ENCODE measurements around the gene NAALADL2. TPM values are rescaled to one million over a fixed set of nuclear protein-coding genes. Genes with fewer than 3 reads are reported as not detected.

NAALADL2 gene
- total and polyA plus RNA-seq, 9 of the 15 experiments (the other 6 are each of a cell fraction or from before 2014, with no cell fraction given), result 0.29 to 1.1 (median 0.79) TPM; not detected in 1

- no peak for TF ChIP-seq FOXP1 (CRISPR knock-in tag; IDR thresholded peaks at IDR 0.05)
- no peak for TF ChIP-seq PBX2 (CRISPR knock-in tag; IDR thresholded peaks at IDR 0.05; ENCODE audit: low read depth)
- no peak for TF ChIP-seq PBX2 (tag; conservative IDR thresholded peaks at IDR 0.05; ENCODE audit: low read depth)
- TF ChIP-seq ZNF282 (CRISPR knock-in tag; IDR thresholded peaks at IDR 0.05), result no peak
- no peak for TF ChIP-seq C11orf30 (IDR thresholded peaks at IDR 0.05; ENCODE audit: low read depth)
- TF ChIP-seq ZMIZ1 (IDR thresholded peaks at IDR 0.05; ENCODE audit: low read depth in 2 of 2, low read length in 2 of 2), result no peak
- TF ChIP-seq ZBTB8A (IDR thresholded peaks at IDR 0.05; ENCODE audit: partially characterized antibody), result no peak
- TF ChIP-seq NCOA6 (IDR thresholded peaks at IDR 0.05), result no peak
- no peak for TF ChIP-seq SETDB1 (IDR thresholded peaks at IDR 0.05; ENCODE audit: low read length)
- no peak for TF ChIP-seq ZNF3 (CRISPR knock-in tag; IDR thresholded peaks at IDR 0.05)
- no peak for TF ChIP-seq TAF15 (IDR thresholded peaks at IDR 0.05; ENCODE audit: low read depth, low read length)
- no peak for TF ChIP-seq POLR2A (conservative IDR thresholded peaks at IDR 0.05)
- TF ChIP-seq KLF6 (CRISPR knock-in tag; IDR thresholded peaks at IDR 0.05; ENCODE audit: borderline replicate concordance), result no peak
- 0% methylated on average over 3 of the region's 3 CpGs for WGBS (ENCODE audit: insufficient coverage, low coverage, missing lambda C conversion rate)
- H3K36me3 ChIP-seq (ENCODE audit: control insufficient read depth, insufficient read depth, low read length), result no peaks in the 10 kb centered on the region
- no peak for ATAC-seq
- no peaks in the 10 kb centered on the region for H3K9me3 ChIP-seq (replicated peaks; ENCODE audit: control insufficient read depth, insufficient read depth, low read depth, low read length)
- POLR2A ChIA-PET, result no interaction called here
- no peak overlapping the region for H3K4me3 ChIP-seq
- BruUV-seq (replicated peaks), result no TSS peak
- no peak for DNase-seq (ENCODE audit: extremely low read depth in 1 of 4, low spot score in 3 of 4)
- CTCF ChIA-PET (ENCODE audit: low intra/inter-chr PET ratio), result no interaction called here
- H3K9ac ChIP-seq (ENCODE audit: insufficient read depth in 1 of 2, low read depth in 2 of 2, low read length in 2 of 2), result no peak overlapping the region
- H2AFZ ChIP-seq (ENCODE audit: low read depth, low read length), result no peak overlapping the region
- no peaks in the 10 kb centered on the region for H3K79me2 ChIP-seq (ENCODE audit: control insufficient read depth, insufficient read depth, low read length)
- H4K20me1 ChIP-seq (replicated peaks; ENCODE audit: control insufficient read depth, insufficient read depth, low read length), result no peaks in the 10 kb centered on the region
- H3K27ac ChIP-seq (ENCODE audit: extremely low read depth, low read depth, low read length), result no peak overlapping the region
- intact Hi-C loops (cut with micrococcal nuclease), result no loop called here
- no peak overlapping the region for H3K4me2 ChIP-seq (ENCODE audit: insufficient read depth, low read length)
- H3K4me1 ChIP-seq (replicated peaks in 1 of 2; ENCODE audit: control insufficient read depth in 2 of 2, insufficient read depth in 2 of 2, low read length in 2 of 2), result no peaks in the 10 kb centered on the region
- no peaks in the 10 kb centered on the region for H3K27me3 ChIP-seq (ENCODE audit: control insufficient read depth in 2 of 2, insufficient read depth in 2 of 2, low read length in 2 of 2)
- in situ Hi-C loops (cut with MboI), result no loop called here
- H3K9me1 ChIP-seq (ENCODE audit: control insufficient read depth, insufficient read depth, low read length), result no peaks in the 10 kb centered on the region
- FAIRE-seq, result no peak
Measured at GRCh38 chr3:175617247-175617646, 758.1 kb downstream of the NAALADL2 start.
